Stimulated activated CD8-positive, alpha-beta memory T cell treated with anti-CD3 and anti-CD28 coated beads, Interleukin-12 subunit alpha, Interleukin-12 subunit beta, amount 100 ng/mL, for 24 hours (primary cell): ENCODE results near the gene ZNF787.
"Not testable (repeated sequence)": the region's sequence is repeated elsewhere in the genome, so short reads cannot be mapped to it uniquely, and the experiment has no call there.

Experiments
- DNase-seq: peaks from one replicate; pipeline ENCODE4 v3.0.0-alpha.2; 2020; ENCODE audit errors: extremely low read depth

Gene ZNF787

GRCh38 chr19:56121180-56122167, at the start of gene ZNF787:
Gene ZNF787 (minus strand): TSS chr19:56121295. CDS start chr19:56103217, 18,078 bp downstream.
- DNase-seq, result peak; percentile 94

- no peak for DNase-seq
Observed at GRCh38 chr19:56170261-56170660, 49.2 kb upstream of the ZNF787 start.

GRCh38 chr19:56167064-56167578, 46.0 kb upstream of the ZNF787 start:
- no peak for DNase-seq

- DNase-seq, result no peak
Observed at GRCh38 chr19:56163097-56163496, 42.0 kb upstream of the ZNF787 start.

- no peak for DNase-seq
Observed at GRCh38 chr19:56162258-56162657, 41.2 kb upstream of the ZNF787 start.

- no peak for DNase-seq
Observed at GRCh38 chr19:56161534-56161933, 40.4 kb upstream of the ZNF787 start.

- DNase-seq, result no peak
Observed at GRCh38 chr19:56159622-56160271, 38.7 kb upstream of the ZNF787 start.

GRCh38 chr19:56159009-56159559, 38.0 kb upstream of the ZNF787 start:
- no peak for DNase-seq

- DNase-seq, result no peak
Observed at GRCh38 chr19:56158170-56158757, 37.2 kb upstream of the ZNF787 start.

- no peak for DNase-seq
Observed at GRCh38 chr19:56156768-56157167, 35.7 kb upstream of the ZNF787 start.

- no peak for DNase-seq
Observed at GRCh38 chr19:56155124-56155687, 34.1 kb upstream of the ZNF787 start.

GRCh38 chr19:56153507-56153906, 32.4 kb upstream of the ZNF787 start:
- DNase-seq, result no peak

GRCh38 chr19:56152644-56153043, 31.5 kb upstream of the ZNF787 start:
- DNase-seq, result no peak

- DNase-seq, result no peak
Observed at GRCh38 chr19:56150358-56150757, 29.3 kb upstream of the ZNF787 start.

- no peak for DNase-seq
Observed at GRCh38 chr19:56149656-56150038, 28.6 kb upstream of the ZNF787 start.

GRCh38 chr19:56148955-56149655, 28.0 kb upstream of the ZNF787 start:
- DNase-seq, result not testable (repeated sequence)

- no peak for DNase-seq
Observed at GRCh38 chr19:56148096-56148495, 27.0 kb upstream of the ZNF787 start.

- DNase-seq, result no peak
Observed at GRCh38 chr19:56147307-56147706, 26.2 kb upstream of the ZNF787 start.

GRCh38 chr19:56146904-56147303, 25.8 kb upstream of the ZNF787 start:
- no peak for DNase-seq

GRCh38 chr19:56145698-56146097, 24.6 kb upstream of the ZNF787 start:
- DNase-seq, result no peak

- no peak for DNase-seq
Observed at GRCh38 chr19:56144831-56145230, 23.7 kb upstream of the ZNF787 start.
